Choroid plexus epithelial cell (primary cell): ENCODE measurements around the gene FRZB.

Source experiments
- DNase-seq: peaks from one replicate; pipeline ENCODE4 v3.0.0-alpha.2; 2010; ENCODE audit warnings: low read depth
- H3K4me3 ChIP-seq: 2 replicates; pipeline ENCODE4 v1.5.1; 2011; ENCODE audit warnings: low read depth, mild to moderate bottlenecking, control low read depth, low read length, moderate library complexity
- CTCF ChIP-seq: conservative IDR thresholded peaks from 2 replicates; pipeline ENCODE4 v1.5.1; 2011; ENCODE audit warnings: low read depth, mild to moderate bottlenecking, control low read depth, inconsistent platforms, low read length, moderate library complexity

The FRZB gene

GRCh38 chr2:182866461-182867406 is at the start of gene FRZB:
Gene FRZB, minus strand, starts transcription at chr2:182866637. Its CDS starts 85 bp downstream, at chr2:182866552.
- peak within 1 kb of the TSS; percentile 60 for H3K4me3 ChIP-seq
- peak; percentile 75 for DNase-seq
- peak; percentile 16 for TF ChIP-seq CTCF

DNA sequence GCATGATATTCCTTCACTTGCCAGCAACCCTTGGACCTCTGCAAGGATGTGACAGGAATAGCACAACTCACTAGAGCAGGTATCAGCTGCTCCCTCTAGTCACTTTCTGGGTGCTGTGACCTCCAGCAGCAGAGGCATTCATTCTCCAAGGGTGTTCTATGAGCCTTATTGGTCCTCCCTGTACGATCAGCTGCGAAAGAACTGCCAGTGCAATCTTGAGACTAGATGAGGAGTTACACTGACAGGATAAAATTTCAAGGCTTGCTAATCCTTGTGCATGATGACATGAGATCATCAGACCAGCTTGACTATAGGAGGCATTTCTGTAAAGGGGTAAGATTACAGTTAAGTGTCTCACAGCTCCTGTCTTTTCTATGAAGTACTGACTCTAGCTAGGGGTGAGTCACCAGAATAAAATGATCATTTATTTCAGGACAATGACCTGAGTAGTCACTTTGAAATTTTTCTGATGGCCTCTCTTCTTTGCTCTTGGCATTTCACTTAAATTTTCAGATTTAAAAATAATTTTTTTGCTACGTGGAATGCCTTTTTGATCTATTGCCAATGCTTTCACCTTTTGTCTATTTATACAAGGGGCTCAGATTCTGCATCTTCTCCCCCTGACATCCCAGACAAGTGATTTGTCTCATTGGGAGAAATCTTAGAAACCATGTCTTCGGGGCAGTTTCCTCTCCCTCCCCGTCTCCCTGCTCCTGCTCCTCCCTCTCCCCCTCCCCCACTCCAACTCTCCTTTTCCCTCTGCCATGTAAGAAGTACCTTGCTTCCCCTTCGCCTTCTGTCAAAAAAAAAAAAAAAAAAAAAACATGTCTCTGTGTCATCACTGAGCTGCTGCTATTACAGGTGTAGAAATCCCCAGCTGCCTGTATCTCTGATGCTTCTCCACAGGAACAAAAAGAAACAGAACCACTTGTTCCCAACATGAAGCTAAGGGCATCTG is 49.2 kb upstream of the FRZB start:
- no peak overlapping the region for H3K4me3 ChIP-seq
- no peak for TF ChIP-seq CTCF
- peak; percentile 94 for DNase-seq

GRCh38 chr2:182914852-182915251 is 48.4 kb upstream of the FRZB start:
- no peak for DNase-seq
- no peak overlapping the region for H3K4me3 ChIP-seq
- TF ChIP-seq CTCF: no peak

DNA sequence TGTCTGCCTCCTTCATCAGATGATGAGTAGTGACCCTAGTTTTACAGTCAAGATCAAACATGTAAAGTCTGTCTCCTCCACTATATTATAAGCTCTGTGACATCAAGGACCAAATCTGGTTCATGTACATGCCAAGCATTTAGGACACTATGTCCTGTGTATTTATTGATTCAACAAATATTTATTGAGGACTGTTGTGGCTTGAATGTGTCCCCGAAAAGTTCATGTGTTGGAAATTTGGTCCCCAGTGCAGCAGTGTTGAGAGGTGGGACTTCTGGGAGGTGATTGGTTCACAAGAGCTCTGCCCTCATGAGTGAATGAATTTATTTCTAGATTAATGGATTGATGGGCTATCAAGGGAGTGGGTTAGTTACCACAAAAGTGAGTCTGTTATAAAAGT is 46.6 kb upstream of the FRZB start:
- no peak for TF ChIP-seq CTCF
- no peak for DNase-seq
- no peak overlapping the region for H3K4me3 ChIP-seq

GRCh38 chr2:182912518-182912915 is 46.1 kb upstream of the FRZB start:
- no peak for TF ChIP-seq CTCF
- DNase-seq: no peak
- no peak overlapping the region for H3K4me3 ChIP-seq

- DNase-seq: no peak
- H3K4me3 ChIP-seq: no peak overlapping the region
- no peak for TF ChIP-seq CTCF
These were observed 45.5 kb upstream of the FRZB start for GRCh38 chr2:182911813-182912517.
